NCI-H2081 (cell line): ENCODE data around the gene NELL2.
A peak's percentile ranks its signal among the peaks of the same experiment; 100 is the strongest.
"Not testable (repeated sequence)": the region's sequence is repeated elsewhere in the genome, so short reads cannot be mapped to it uniquely, and the experiment has no call there.

Source experiments
- DNase-seq, 2 experiments: peaks; one replicate each; lab custom pipeline; 2025; lab: John Stamatoyannopoulos, UW

Gene NELL2

DNA sequence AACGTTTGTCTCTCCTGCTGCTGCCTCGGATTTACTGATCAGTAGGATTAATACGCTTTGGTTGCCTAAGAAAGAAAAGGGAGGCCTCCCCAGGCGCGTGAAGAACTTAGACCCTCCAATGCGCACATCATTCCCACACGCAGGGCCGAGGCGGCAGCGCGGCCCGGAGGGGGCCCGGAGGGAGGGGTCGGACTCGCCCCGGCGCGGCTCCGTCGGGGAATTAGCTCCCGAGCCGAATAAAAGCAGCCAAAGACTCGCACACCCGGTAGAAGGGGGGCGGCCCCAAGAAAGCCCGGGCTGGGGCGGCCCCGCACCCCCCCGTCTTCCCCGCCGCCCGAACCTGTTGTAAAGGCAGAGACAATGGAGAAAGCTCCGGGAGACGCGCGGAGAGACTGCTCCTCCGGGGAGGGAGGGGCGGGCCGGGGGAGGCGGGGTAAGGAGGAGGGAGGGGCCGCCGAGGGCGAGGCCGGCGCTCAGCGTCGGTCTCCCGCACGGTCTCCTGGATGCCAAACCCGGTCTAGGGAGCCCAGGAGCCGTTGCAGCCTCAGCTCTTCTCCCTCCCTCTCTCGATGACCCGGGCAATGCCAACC, at the start of gene NELL2:
NELL2 (minus strand) TSS at position 362 of the 590 bp plus-strand sequence. CDS start 446 bp downstream, outside the sequence.
- peak; percentile 74 to 82 for DNase-seq

DNA sequence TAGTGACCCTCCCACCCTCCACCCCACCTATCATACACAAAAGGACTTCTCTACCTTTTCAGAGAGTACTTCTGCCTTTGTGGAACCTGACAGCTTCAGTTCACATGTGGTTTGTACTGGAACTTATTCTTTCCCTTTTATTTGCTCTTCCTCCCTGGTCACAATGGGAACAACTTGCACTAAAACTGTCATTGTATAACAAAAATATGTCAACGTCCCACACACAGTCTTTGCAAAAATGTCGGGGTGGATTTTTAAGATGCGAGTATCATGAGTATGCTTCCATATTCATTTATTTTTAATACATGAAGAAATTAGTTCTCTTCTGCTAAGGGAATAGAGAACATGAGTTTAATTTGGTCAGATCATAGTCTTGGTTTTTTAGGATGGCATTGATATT, 45.6 kb upstream of the NELL2 start:
- DNase-seq = no peak

DNA sequence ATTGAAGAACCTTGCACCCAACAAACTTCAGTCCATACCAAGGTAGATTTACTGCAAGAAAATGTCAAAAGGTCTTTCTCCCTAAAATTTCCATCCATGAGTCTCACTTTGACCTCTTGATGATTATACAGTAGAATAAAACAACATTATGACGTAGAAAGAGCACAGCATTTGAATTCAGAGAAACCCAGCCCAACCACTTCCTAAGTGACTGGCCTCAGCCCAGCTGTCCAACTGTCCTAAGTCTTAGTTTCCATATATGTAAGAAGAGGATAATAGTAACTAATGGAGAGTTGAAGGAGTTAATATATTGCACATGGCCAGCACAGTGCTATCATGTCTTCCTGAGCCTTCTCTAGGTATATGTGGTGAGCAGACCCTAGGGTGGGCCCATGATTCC, 41.0 kb upstream of the NELL2 start:
- no peak for DNase-seq

DNA sequence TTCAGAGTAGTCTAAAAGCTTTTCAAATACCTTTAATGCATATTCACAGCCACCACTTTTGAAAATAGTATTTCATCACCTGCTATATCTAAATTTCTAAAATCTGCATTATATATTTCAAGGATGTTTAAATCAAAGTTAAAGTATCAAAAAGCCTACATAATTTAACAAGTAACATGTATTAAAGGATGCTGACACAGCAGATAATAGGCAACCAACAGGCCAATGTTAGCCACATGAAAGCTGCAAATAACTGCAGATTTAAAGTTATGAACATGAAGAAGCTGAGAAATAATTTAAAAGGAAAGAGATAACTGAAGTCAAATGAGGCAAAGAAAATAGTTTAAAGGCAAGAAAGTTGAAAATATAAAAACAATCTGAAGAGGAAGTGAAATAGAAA, 39.8 kb upstream of the NELL2 start:
- no peak for DNase-seq

DNA sequence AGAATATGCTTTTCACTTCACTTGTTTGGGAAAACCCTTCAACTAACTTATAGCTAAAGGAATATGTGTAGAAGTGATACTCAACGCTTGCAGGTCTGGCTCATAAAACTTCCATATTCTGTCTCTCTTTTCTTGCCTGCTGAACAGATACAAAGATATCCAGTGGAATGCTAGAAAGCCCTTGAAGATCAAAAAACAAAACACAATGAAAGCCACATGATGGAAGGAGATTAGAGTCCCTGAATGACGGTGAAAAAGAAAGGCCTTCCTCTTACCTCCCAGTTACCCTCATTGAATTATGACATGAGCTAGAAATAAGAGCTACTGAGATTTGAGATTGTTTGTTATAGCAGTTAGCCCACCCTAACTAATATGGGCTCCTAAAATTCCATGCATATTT, 28.2 kb upstream of the NELL2 start:
- no peak for DNase-seq

DNA sequence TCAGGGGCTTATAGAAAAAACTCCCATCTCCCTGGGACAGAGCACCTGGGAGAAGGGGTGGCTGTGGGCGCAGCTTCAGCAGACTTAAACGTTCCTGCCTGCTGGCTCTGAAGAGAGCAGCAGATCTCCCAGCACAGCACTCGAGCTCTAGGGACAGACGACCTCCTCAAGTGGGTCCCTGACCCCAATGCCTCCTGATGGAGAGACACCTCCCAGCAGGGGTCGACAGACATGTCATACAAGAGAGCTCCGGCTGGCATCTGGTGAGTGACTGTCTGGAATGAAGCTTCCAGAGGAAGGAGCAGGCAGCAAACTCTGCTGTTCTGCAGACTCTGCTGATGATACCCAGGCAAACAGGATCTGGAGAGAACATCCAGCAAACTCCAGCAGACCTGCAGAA, 22.0 kb upstream of the NELL2 start:
- not testable (repeated sequence) for DNase-seq

DNA sequence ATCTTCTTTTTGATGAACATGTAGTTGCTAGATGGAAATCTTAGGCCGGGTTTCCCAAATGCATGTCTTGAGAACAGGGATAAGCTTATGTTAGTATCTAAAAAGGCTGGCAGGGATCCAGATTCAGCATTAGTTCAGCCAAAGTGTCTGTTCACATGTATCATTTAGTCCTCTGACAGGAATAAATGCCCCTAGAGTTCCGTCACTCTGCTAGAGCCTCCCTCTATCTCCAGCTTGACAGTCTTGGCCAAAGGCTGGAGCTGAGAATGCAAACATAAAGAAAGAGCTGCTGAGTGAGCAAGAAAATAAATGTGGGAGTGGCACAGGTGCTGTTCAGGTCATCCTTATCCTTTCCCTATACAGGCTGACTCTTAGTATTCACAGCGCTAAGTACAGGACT, 13.8 kb upstream of the NELL2 start:
- DNase-seq = no peak

DNA sequence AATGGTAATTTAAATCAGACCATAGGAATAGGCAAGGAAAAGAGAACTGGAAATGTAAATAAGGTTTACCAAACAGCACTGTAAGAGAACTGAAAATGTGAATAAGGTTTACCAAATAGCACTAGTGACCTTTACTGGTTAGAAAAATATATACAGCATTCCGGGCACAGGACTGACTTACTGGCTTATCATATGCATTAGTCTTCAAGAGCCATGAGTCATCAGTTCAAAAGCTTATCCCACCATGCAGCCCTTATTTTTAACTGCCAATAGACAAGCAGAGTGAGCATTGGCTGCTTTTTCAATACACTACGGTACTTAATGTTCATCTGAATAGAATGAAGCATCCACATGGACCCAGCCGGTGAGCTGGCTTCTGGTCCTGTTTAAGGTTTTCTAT, 13.0 kb upstream of the NELL2 start:
- no peak for DNase-seq

DNA sequence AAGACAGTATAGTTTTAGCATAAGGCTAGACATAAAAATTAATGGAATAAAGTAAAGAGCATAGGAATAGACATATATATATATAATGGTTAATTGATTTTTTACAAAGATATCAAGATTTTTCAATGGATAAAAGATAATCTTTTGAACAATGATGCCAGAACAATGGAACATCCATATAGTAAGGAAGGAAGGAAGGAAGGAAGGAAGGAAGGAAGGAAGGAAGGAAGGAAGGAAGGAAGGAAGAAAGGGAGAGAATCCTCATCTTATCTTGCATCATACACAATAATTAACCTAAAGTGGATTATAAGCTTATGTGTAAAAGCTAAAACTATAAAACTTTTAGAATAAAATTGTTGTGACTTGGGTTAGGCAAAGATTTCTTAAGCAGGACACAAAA, 9.8 kb upstream of the NELL2 start:
- DNase-seq = no peak

DNA sequence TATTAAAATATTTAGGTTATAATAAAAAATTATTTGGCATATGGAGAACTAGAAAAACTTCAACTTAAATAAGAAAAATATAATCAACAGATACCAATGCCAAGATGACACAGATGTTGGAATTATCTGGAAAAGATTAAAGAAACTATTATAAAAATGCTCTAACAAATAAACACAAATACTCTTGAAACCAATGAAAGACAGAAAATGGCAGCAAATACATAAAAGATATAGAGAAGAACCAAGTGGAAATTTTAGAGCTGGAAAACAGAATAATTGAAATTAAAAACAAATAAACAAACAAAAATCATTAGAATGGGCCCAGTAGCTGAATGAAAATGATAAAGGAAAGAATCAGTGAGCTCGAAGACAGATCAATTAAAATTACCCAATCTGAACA, 5.1 kb upstream of the NELL2 start:
- DNase-seq = no peak

DNA sequence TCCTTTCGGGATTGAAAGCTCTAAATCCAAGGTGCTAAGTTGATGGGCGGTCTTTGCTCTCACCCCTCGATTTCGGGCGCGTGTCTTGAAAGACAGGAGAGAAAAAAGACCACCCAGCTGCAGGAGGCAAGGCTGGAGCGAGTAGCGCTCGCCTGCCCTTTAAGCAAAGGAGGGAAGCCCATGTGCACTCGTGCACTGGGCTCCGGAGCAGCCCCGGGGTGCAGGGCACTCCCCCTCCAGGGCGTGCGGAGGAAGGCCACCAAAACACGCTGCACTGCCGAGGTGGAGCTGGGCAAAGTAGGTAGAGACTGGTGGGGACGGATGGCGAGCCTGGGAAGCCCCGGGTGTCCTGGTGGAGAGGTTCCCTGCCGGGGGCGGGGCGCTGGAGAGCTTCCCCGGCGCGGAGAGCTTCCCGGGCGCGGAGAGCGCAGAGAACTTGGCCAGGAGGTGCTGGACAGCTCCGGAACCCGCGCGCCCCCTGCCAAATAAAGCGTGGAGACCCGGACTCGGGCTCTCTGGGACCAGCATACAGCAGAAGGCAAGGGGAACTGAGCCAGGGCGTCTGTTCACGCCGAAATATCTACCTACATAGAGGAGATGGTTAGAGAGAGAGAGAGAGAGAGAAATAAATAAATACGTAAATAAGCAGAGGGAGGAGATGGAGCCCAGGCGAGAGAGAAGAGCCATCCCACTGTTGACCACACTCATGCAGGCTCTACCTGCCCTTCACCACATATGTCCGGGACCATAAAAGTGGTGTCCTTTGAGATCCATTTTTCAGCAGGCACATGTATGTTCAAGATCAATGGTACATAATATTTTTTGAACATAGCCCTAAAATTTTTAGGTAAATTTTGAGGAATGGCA, 662 bp upstream of the NELL2 start:
- DNase-seq = peak; percentile 66 to 83

DNA sequence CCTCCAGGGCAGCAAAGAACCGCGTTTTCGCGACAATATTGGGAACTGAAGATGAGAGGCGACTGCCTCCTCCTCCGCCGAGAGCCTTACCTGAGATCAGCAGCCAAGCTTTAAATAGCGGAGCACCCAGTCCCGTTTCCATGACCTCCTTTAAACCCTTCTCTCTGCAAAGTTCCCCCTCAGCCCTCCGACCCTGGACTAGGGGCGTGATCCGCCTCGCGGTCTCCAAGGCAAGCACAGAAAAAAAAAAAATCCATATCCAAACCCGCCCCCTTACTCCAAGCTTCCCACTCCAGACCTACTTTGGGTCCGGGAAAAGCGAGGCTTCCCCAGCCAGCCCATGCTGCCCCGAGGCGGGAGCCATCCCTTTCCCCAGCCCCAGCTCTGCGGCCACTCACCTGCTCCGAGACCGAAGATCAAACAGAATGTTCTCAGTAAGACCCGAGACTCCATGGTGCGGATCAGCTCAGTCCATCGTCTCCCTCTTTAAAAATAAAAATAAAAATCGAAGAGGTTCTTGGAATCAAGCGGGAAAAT, 630 bp downstream of the NELL2 start:
- DNase-seq = peak; percentile 24 to 47

DNA sequence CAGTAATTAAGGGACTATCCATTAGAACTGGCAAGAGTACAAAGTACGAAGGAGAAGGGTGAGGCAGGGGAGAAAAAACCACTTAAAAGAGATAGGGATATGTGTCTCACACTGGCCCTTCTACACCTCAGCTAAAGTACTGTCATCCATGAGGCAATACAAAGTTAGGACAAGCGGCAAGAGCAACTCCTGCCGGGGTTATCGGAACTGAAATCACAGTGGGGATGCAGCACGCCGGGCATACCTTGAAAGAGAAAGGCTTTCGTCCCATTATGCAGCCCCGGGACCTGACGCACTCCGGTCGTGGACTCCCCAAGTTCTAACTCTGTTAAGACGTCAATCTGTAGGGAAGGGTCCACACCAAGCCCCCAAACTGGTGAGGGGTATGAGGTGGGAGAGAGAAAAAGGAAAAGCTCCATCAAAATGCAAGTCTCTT, 1.1 kb downstream of the NELL2 start:
- peak; percentile 5 to 23 for DNase-seq

DNA sequence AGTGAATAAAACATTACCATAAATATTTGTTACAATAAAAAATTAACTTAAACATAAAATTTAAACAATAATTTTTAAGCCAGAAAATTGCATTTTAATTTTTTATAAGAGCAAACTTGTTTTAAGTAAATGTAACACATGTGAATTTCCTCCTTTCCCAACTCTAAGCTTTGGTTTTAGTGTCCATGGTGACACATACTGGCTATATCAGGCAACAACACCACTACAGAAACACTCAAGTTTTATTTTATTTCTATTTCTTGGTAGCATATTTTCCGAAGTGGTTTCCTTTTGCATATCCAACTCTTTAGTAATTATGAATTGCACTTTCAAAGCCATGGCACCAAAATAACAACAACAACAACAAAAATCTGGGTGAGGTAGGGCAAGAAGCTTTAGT, 2.2 kb downstream of the NELL2 start:
- DNase-seq = peak; percentile 4 to 55

DNA sequence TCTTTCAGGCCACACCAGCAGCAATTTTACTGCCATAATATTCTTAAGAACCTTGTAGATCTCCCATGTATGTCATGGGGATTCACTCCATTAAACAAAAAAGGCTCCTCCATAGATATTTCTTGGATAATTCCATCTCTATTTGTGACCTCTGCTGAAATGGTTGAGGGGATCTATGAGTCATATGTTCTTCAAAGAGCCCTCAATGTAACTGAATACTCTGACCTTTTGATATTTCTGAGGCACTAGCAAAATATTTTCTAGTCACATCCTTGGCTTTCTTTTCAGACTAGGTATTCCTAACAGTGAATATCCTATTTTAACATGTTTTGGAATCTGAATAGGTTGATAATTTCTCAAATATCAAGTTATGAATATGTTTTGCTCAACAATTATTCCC, 6.6 kb downstream of the NELL2 start:
- DNase-seq = no peak

DNA sequence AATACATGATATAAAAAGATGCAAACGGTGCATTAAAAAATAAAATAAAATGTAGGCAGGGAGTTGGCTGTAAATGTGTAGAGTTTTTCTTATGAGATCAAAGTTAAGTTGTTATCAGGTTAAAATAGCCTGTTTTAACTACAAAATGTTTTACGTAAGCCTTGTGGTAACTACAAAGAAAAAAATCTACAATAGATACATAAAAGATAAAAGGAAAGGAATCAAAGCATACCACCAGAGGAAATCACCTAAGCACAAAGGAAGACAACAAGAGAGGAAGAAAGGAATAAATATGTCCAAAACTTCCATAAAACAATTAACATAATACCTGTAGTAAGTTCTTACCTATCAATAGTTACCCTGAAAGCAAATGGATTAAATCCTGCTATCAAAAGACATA, 12.2 kb downstream of the NELL2 start:
- DNase-seq = no peak

DNA sequence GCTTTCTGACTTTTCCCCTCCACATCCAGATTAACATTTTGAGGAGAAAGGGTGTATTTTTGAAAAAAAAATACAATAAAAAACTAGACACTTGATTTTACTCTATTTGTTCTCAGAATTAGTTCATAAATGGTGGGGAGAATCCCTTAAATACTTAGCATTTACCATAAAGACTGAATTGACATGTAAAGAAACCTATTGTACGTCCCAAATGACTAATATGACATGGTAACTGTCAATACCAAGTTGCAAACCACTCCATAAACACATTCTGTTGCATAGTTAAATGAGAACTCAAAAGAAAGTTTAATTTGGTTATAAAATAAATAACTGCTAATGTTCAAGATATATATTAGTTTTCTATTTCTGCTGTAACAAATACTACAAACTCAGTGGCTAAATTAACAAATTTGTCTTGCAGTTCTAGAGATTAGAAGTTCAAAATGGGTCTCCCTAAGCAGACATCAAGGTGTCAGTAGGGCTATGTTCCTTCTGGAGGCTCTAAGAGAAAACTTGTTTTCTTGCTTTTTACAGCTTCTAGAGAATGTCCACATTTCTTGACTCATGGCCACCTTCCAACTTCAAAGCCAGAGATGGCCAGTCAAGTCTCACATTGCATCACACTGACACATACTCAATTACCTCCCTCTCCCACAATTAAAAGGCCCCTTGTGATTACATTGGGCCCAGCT, 16.0 kb downstream of the NELL2 start:
- no peak for DNase-seq

DNA sequence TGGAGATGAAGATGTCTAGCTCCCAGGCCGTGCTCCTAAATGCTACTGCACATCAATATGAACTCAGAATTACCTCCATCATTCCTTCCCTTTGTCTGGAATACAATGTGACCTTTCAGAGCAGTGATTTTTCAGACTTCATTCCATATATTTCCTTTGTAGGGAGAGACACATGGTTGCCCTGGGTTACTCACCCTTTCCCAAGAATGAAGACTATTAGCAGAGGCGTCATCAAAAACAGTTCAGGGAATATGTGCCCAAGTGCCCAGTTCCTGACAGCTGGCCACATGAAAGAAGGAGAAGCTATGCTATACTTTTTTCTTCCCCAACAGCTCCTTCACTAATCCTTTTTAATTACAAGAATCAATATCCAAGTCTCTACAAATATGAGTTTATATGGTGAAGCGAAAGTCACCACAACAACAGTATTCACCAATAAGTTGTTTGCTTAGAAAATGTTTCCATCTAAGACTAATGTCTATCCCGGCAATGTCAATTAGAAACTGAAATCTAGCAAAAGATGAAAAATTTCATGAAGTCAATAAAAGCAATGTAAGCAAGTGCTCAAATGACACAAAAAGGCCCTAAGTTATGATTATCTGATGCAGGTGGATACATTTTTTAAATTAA, 17.8 kb downstream of the NELL2 start:
- DNase-seq = no peak

DNA sequence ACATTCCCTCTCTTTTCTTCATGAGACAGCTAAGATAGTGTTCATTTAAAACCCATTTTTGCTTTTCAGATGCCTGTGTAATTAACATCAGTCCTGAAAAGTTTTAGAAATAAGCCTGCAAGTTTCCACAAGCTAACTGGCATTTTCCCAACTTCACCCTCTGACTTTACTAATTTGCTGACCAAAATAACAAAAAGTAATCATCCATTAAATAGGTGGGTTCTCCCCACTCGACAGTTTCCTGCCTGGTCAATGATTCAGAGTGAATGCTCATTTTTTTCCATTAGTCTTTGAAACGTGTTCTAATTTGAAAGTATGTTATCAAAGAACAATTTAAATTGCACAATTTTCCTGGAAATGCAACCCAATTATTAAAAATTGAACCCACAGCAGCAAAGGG, 23.6 kb downstream of the NELL2 start:
- no peak for DNase-seq

DNA sequence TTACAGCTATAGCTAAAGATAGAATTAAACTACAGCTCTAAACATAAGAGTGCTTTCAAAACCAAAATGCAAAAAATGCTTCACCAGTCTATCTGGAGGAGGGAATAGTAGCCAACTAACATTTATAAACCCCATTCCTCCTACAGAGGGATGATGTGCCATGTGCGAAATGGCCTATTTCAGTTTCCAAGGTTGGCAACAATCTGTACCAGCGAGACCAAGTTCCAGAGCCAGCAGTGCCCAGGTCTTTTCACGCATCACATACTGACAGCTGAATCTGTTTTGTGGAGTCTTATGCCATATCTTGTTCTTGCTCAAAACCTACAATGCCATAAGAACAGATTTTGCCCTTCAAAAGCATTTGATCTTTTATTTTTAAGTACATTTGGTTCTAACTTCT, 24.5 kb downstream of the NELL2 start:
- no peak for DNase-seq

DNA sequence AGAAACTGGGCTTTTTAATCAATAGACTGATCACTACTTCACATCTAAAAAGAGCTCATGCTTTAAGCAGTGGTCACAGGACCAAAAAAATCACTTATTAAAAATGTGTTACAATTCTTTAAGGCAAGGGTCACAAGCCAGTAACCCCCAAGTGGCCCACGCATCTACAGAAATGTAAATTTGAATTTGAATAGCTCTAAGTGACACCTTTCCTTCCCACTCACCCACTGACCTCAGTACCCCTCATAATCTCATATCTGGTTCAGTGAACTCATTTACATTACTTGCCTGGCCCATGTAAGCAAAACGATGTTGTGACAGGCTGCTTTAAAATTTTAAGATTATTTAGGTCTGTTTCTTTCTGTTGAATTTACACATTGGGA, 27.4 kb downstream of the NELL2 start:
- DNase-seq = no peak
